Occipital lobe (tissue), 2 donors: ENCODE data around the gene EIF3B. TPM values are rescaled to one million over a fixed set of nuclear protein-coding genes. Genes with fewer than 3 reads are reported as not detected.

Experiments
- small RNA-seq: library from RNA; depleted of rRNA; stranded (forward); fragments of <200 nt; gene quantifications from one replicate; pipeline ENCODE3, GENCODE V24; 2014
- total RNA-seq: library from RNA; depleted of rRNA; stranded (reverse); fragments of >200 nt; gene quantifications from one replicate; pipeline ENCODE4 v1.2.3, GENCODE V29; 2014

EIF3B gene
- total RNA-seq, 1 donor from 2014 or later, result 63.0 TPM

Small RNA genes lying within 50 kb of the gene (small RNA-seq; reads per million reads assigned to genes)
- not detected for gene AC004840.2

Other genes starting within 250 kb of the EIF3B start
- 24.2 TPM for gene MAD1L1, start 121.9 kb upstream of the EIF3B start, total RNA-seq
- gene MRM2, start 112.6 kb upstream of the EIF3B start, total RNA-seq, result 15.0 TPM
- 13.7 TPM for gene NUDT1, start 112.6 kb upstream of the EIF3B start, total RNA-seq
- 13.4 TPM for gene SNX8, start 40.4 kb upstream of the EIF3B start, total RNA-seq
- 1.9 TPM for gene CHST12, start 48.8 kb downstream of the EIF3B start, total RNA-seq
- not detected for gene GRIFIN, start 121.6 kb downstream of the EIF3B start, total RNA-seq
- 8.7 TPM for gene LFNG, start 164.9 kb downstream of the EIF3B start, total RNA-seq
- 15.6 TPM for gene BRAT1, start 200.7 kb downstream of the EIF3B start, total RNA-seq
- 22.3 TPM for gene IQCE, start 204.2 kb downstream of the EIF3B start, total RNA-seq